ENCODE results near the gene AP4E1.
"Not testable (repeated sequence)": the region's sequence is repeated elsewhere in the genome, so short reads cannot be mapped to it uniquely, and the experiment has no call there.

AP4E1 gene

DNA sequence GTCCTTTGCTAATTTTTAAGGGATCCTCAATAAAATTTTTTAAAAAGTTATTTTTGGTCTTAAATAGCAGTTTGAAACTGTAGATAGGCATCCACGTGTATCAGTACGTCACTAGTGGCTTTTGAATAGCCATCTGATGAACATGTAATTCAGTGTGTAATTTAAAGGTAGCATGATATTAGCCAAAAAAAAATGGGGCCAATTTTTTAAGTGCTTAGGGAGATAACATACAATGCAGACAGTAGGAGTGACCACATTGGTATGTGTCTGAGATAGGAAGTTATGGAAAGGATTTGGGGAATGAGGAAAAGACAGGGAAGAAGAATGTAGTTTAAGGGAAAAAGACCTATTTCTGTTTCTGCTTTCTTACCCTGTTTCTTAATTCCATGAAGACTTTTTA lies 2.5 kb downstream of the AP4E1 start:
- Histone ChIP-seq H3K27me3 (ENCODE audit: insufficient read depth, low read length) (no peaks in the 10 kb centered on the region), H3K36me3 (ENCODE audit: insufficient read depth, low read length) (peaks cover 9% of the 10 kb centered on the region), H3K27ac (ENCODE audit: low read depth, low read length) (peak overlapping the region; percentile 96), H2AFZ (ENCODE audit: low read length, unreplicated experiment) (no peak overlapping the region), H3K79me2 (ENCODE audit: control insufficient read depth, insufficient read depth, low read length, unreplicated experiment) (peaks cover 18% of the 10 kb centered on the region), H3K4me3 (ENCODE audit: low read depth, low read length) (peak overlapping the region; percentile 53; the same call in 1 of the 2 replicates), H3K4me1 (ENCODE audit: control insufficient read depth, insufficient read depth, low read length, unreplicated experiment) (peaks cover 23% of the 10 kb centered on the region)

DNA sequence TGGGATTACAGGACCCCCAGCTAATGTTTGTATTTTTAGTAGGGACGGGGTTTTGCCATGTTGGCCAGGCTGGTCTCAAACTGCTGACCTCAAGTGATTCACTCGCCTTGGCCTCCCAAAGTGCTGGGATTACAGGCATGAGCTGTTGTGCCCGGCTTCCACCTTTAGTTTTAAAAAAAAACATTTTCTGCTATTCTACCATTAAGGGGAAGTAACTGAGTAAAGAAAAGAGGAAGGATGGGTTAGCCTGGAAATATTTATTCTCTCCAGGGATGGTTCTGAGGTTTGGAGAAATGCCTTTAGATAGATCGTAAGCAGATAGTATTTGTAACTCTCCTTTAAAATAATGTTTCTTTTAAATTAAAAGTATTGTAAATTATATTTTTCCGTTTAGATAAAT lies 3.1 kb downstream of the AP4E1 start:
- H3K36me3 ChIP-seq (ENCODE audit: insufficient read depth, low read length) = peaks cover 11% of the 10 kb centered on the region
- H3K27me3 ChIP-seq (ENCODE audit: insufficient read depth, low read length) = no peaks in the 10 kb centered on the region
- no peak overlapping the region for H2AFZ ChIP-seq (ENCODE audit: low read length, unreplicated experiment)
- H3K27ac ChIP-seq (ENCODE audit: low read depth, low read length) = peak overlapping the region; percentile 96
- H3K4me3 ChIP-seq (ENCODE audit: low read depth, low read length) = no peak overlapping the region; the same call in 1 of the 2 replicates
- H3K79me2 ChIP-seq (ENCODE audit: control insufficient read depth, insufficient read depth, low read length, unreplicated experiment) = peaks cover 18% of the 10 kb centered on the region
- H3K4me1 ChIP-seq (ENCODE audit: control insufficient read depth, insufficient read depth, low read length, unreplicated experiment) = peaks cover 23% of the 10 kb centered on the region

DNA sequence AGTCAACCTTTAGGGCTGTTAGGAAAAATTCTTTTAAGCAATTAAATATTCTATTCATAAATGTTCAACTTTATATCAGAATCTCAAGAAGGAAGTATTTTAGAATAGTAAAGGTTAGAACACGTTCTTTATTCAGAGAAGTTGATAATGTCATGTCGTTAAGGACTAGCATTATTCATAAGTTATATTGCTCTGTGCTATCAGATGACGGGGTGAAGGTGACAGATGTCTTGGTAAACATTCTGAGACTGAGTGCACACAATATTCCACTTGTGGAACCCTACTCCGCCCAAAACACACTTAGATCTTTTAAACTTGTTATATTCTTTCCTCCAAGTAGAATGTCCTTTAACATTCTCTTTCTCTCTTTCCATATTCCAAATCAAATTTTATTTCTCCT lies 7.9 kb downstream of the AP4E1 start:
- Histone ChIP-seq H3K27ac (ENCODE audit: low read depth, low read length) (no peak overlapping the region), H3K79me2 (ENCODE audit: control insufficient read depth, insufficient read depth, low read length, unreplicated experiment) (no peaks in the 10 kb centered on the region)

DNA sequence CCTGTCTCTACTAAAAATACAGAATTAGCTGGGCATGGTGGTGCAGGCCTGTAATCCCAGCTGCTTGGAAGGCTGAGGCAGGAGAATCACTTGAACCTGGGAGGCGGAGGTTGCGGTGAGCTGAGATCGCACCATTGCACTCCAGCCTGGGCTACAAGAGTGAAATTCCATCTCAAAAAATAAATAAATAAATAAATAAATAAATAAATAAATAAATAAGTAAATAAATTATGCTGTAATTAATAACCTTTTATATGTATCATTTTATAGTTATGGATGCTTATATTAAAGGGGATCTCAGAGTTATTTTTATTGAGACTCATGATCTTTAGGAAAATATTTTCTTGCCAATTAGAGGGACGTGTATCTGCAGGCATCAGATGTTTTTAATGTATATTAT lies 10.9 kb downstream of the AP4E1 start:
- peaks cover 12% of the 10 kb centered on the region for H3K36me3 ChIP-seq (ENCODE audit: insufficient read depth, low read length)
- not testable (repeated sequence) for H2AFZ ChIP-seq (ENCODE audit: low read length, unreplicated experiment); H3K4me3 ChIP-seq (ENCODE audit: low read depth, low read length); H3K27ac ChIP-seq (ENCODE audit: low read depth, low read length); H3K27me3 ChIP-seq (ENCODE audit: insufficient read depth, low read length); H3K79me2 ChIP-seq (ENCODE audit: control insufficient read depth, insufficient read depth, low read length, unreplicated experiment); H3K4me1 ChIP-seq (ENCODE audit: control insufficient read depth, insufficient read depth, low read length, unreplicated experiment)

More for the DNA sequence above, 7.9 kb downstream of the AP4E1 start:
- Histone ChIP-seq H3K4me1 (ENCODE audit: control insufficient read depth, insufficient read depth, low read length, unreplicated experiment) (peaks cover 7% of the 10 kb centered on the region), H3K27me3 (ENCODE audit: insufficient read depth, low read length) (no peaks in the 10 kb centered on the region), H3K4me3 (ENCODE audit: low read depth, low read length) (no peak overlapping the region), H3K36me3 (ENCODE audit: insufficient read depth, low read length) (peaks cover 18% of the 10 kb centered on the region), H2AFZ (ENCODE audit: low read length, unreplicated experiment) (no peak overlapping the region)

DNA sequence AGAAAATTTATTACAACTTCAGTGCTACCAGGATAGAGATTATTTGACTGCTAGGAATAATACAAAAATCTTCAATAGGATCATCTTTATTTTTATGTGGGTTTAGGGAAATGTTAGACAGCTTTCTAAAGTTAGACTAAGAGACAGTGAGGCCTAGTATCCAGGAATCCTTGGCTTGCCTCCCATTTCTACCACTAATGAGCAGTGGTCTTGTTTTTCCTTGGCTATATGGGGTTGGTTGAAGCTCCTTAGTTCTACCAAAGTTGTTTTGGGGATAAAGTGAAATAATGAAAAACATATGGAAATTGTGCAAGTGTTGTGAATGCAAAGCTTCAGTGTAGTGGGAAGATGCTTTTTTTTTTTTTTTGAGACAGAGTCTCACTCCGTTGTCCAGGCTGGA lies 16.8 kb downstream of the AP4E1 start:
- H3K36me3 ChIP-seq (ENCODE audit: insufficient read depth, low read length) = peaks cover 32% of the 10 kb centered on the region
- H3K27me3 ChIP-seq (ENCODE audit: insufficient read depth, low read length) = no peaks in the 10 kb centered on the region
- no peak overlapping the region for H2AFZ ChIP-seq (ENCODE audit: low read length, unreplicated experiment)
- H3K27ac ChIP-seq (ENCODE audit: low read depth, low read length) = no peak overlapping the region
- H3K4me3 ChIP-seq (ENCODE audit: low read depth, low read length) = no peak overlapping the region
- no peaks in the 10 kb centered on the region for H3K4me1 ChIP-seq (ENCODE audit: control insufficient read depth, insufficient read depth, low read length, unreplicated experiment)
- peaks cover 3% of the 10 kb centered on the region for H3K79me2 ChIP-seq (ENCODE audit: control insufficient read depth, insufficient read depth, low read length, unreplicated experiment)

DNA sequence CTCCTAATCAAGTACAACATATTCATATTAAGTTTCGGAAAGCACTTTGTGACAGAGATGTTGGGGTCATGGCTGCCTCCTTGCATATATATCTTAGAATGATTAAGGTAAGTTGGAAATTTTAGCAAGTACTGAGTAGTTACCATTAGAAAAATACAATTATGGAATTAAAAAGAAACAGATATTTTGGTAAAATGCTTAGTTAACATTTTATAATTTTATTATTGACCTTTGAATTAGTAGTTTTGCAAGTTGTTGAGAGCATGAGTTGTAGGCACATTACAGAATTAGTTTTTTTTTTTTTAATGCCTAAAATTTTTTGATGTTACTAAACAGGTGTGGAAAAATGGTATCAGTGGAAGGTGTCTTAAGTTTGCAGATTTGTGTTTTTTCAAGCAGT lies 20.6 kb downstream of the AP4E1 start:
- Histone ChIP-seq H3K27me3 (ENCODE audit: insufficient read depth, low read length) (no peaks in the 10 kb centered on the region), H3K36me3 (ENCODE audit: insufficient read depth, low read length) (peaks cover 50% of the 10 kb centered on the region), H3K4me1 (ENCODE audit: control insufficient read depth, insufficient read depth, low read length, unreplicated experiment) (no peaks in the 10 kb centered on the region), H3K27ac (ENCODE audit: low read depth, low read length) (no peak overlapping the region), H3K79me2 (ENCODE audit: control insufficient read depth, insufficient read depth, low read length, unreplicated experiment) (no peaks in the 10 kb centered on the region), H3K4me3 (ENCODE audit: low read depth, low read length) (no peak overlapping the region), H2AFZ (ENCODE audit: low read length, unreplicated experiment) (no peak overlapping the region)

DNA sequence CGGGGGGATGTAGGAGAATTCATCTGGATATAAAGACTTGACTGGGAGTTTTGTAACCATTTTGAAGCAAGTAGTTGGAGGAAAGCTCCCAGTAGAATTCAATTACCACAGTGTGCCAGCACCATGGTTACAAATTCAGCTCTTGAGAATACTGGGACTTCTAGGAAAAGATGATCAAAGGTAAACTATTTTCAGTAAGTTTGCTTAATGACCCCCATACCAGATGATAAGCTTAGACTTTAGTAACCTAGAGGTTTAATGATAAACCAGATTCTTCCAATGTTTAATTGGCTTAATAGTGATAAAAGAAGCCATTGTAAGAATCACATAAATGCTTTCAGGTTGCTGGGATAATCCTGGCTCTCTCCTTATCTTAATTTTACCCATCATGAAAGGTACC lies 22.3 kb downstream of the AP4E1 start:
- Histone ChIP-seq H3K4me3 (ENCODE audit: low read depth, low read length) (no peak overlapping the region), H3K36me3 (ENCODE audit: insufficient read depth, low read length) (peaks cover 43% of the 10 kb centered on the region), H3K79me2 (ENCODE audit: control insufficient read depth, insufficient read depth, low read length, unreplicated experiment) (no peaks in the 10 kb centered on the region), H3K27me3 (ENCODE audit: insufficient read depth, low read length) (no peaks in the 10 kb centered on the region), H3K27ac (ENCODE audit: low read depth, low read length) (no peak overlapping the region), H2AFZ (ENCODE audit: low read length, unreplicated experiment) (no peak overlapping the region), H3K4me1 (ENCODE audit: control insufficient read depth, insufficient read depth, low read length, unreplicated experiment) (no peaks in the 10 kb centered on the region)

DNA sequence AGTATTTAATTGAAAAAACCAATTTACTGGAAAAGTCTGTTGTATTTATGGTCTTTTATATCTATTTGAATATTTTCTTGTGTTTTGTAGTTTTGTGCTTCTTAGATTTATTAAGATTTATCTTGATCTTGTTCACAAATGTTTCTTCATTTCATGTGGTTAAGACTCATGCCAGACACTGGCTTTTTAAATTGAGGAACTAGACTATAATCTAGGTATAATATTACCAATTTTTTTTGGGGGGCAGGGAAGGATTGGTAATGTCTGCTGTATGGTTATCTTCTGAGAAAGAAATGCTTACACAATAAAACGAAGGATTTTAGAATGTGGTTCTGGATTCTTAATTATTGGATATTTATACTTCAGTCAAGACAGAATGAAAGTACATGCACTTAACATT lies 24.9 kb downstream of the AP4E1 start:
- Histone ChIP-seq H3K27ac (ENCODE audit: low read depth, low read length) (no peak overlapping the region), H3K4me1 (ENCODE audit: control insufficient read depth, insufficient read depth, low read length, unreplicated experiment) (no peaks in the 10 kb centered on the region), H2AFZ (ENCODE audit: low read length, unreplicated experiment) (no peak overlapping the region), H3K27me3 (ENCODE audit: insufficient read depth, low read length) (no peaks in the 10 kb centered on the region), H3K79me2 (ENCODE audit: control insufficient read depth, insufficient read depth, low read length, unreplicated experiment) (no peaks in the 10 kb centered on the region), H3K4me3 (ENCODE audit: low read depth, low read length) (no peak overlapping the region), H3K36me3 (ENCODE audit: insufficient read depth, low read length) (peaks cover 26% of the 10 kb centered on the region)

DNA sequence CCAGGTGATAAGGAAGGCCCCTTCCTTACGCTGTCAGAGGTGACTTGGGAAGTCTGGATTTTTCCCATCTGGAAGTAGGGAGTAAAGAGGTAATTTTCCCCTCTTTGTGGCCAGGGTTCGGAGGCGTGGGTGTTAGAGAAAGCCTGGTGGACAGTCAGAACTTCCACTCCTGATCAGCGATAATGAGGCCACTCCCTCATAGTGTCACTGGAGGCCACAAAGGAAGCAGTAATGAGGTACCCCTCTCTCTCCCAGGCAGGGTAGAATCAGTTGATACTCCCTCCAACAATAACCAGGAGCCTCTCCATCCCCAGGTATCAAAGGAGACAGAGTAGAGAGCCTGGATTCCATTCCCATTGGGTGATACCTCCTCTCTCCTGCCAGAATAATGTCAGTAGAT lies 30.0 kb downstream of the AP4E1 start:
- peaks cover 21% of the 10 kb centered on the region for H3K4me1 ChIP-seq (ENCODE audit: control insufficient read depth, insufficient read depth, low read length, unreplicated experiment)

DNA sequence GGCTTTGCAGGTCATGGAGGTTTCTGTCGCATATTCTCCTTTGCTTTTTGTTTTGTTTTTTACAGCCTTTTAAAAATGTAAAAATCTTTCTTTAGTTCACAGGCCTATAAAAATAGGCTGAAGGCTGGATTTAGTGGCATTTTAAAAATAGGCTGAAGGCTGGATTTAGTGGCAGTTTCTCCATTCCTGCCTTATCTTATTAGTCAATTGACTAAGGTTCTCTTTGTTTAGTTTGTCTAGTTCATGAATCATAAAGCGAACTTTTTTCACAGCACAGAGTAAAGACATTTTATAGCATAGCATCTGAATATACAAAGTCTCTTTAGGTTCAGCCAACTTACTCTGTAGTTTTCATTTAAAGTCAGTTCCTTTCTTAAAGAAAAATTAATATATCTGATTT lies 31.4 kb downstream of the AP4E1 start:
- Histone ChIP-seq H3K4me3 (ENCODE audit: low read depth, low read length) (no peak overlapping the region), H3K36me3 (ENCODE audit: insufficient read depth, low read length) (peaks cover 12% of the 10 kb centered on the region)

More for the DNA sequence above, 30.0 kb downstream of the AP4E1 start:
- Histone ChIP-seq H3K36me3 (ENCODE audit: insufficient read depth, low read length) (peaks cover 5% of the 10 kb centered on the region; the same call in 1 of the 2 replicates), H3K27ac (ENCODE audit: low read depth, low read length) (no peak overlapping the region), H3K79me2 (ENCODE audit: control insufficient read depth, insufficient read depth, low read length, unreplicated experiment) (no peaks in the 10 kb centered on the region), H3K4me3 (ENCODE audit: low read depth, low read length) (no peak overlapping the region), H3K27me3 (ENCODE audit: insufficient read depth, low read length) (no peaks in the 10 kb centered on the region), H2AFZ (ENCODE audit: low read length, unreplicated experiment) (no peak overlapping the region)

DNA sequence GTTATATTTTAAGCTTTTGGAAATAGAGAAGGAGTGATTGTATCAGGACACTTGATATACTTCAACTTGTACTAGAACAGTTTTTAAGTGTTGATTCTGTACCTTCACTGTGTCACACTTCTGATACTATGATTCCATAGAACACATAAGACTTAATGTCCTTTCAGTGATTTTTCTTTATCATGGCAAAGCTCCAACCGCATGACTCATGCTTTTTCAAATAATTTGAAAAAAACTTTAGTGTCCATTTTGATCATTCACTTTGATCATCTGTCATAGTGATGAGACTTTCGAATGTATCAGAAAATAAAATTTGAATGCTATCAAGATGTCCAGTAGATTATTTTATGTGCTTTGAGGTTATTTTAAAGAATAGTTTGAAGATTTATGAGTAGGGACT lies 32.0 kb downstream of the AP4E1 start:
- Histone ChIP-seq H3K4me1 (ENCODE audit: control insufficient read depth, insufficient read depth, low read length, unreplicated experiment) (peaks cover 32% of the 10 kb centered on the region), H2AFZ (ENCODE audit: low read length, unreplicated experiment) (no peak overlapping the region), H3K4me3 (ENCODE audit: low read depth, low read length) (no peak overlapping the region), H3K36me3 (ENCODE audit: insufficient read depth, low read length) (peaks cover 17% of the 10 kb centered on the region), H3K27me3 (ENCODE audit: insufficient read depth, low read length) (no peaks in the 10 kb centered on the region), H3K79me2 (ENCODE audit: control insufficient read depth, insufficient read depth, low read length, unreplicated experiment) (no peaks in the 10 kb centered on the region), H3K27ac (ENCODE audit: low read depth, low read length) (peak overlapping the region; percentile 50)

More for the DNA sequence above, 31.4 kb downstream of the AP4E1 start:
- Histone ChIP-seq H2AFZ (ENCODE audit: low read length, unreplicated experiment) (no peak overlapping the region), H3K27me3 (ENCODE audit: insufficient read depth, low read length) (no peaks in the 10 kb centered on the region), H3K79me2 (ENCODE audit: control insufficient read depth, insufficient read depth, low read length, unreplicated experiment) (no peaks in the 10 kb centered on the region), H3K27ac (ENCODE audit: low read depth, low read length) (peak overlapping the region; percentile 50), H3K4me1 (ENCODE audit: control insufficient read depth, insufficient read depth, low read length, unreplicated experiment) (peaks cover 26% of the 10 kb centered on the region)
